Coronary artery (tissue), 2 donors: ENCODE data around the gene IGFALS.

Experiments
- DNase-seq: peaks from one replicate; pipeline ENCODE4 v3.0.0-alpha.2; 2017; ENCODE audit warnings: low spot score
- H3K27ac ChIP-seq, 2 donors: fragments of 200-600 bp; sonication (generic); one replicate each; pipeline ENCODE4 v1.5.1; 2016 to 2019
- H3K4me3 ChIP-seq: fragments of 200-600 bp; sonication (generic); 2 replicates; pipeline ENCODE4 v1.5.1; 2016; ENCODE audit warnings: mild to moderate bottlenecking, moderate library complexity
- CTCF ChIP-seq: fragments of 200-600 bp; sonication (generic); IDR thresholded peaks from one replicate; pipeline ENCODE4 v1.5.1; 2019; ENCODE audit warnings: antibody characterized with exemption

The IGFALS gene

GRCh38 chr16:1775846-1776671 is 17.4 kb downstream of the IGFALS start:
- no peak for TF ChIP-seq CTCF
- no peak overlapping the region for H3K4me3 ChIP-seq
- no peak for DNase-seq
- no peak overlapping the region for H3K27ac ChIP-seq

GRCh38 chr16:1775006-1775845 is 18.3 kb downstream of the IGFALS start:
- Histone ChIP-seq H3K4me3 (no peak overlapping the region), H3K27ac (no peak overlapping the region)
- DNase-seq, result no peak
- TF ChIP-seq CTCF, result no peak

- TF ChIP-seq CTCF, result no peak
- peak overlapping the region in 1 of 2 donors; percentile 91 for H3K27ac ChIP-seq
- DNase-seq, result no peak
- peak overlapping the region; percentile 98 for H3K4me3 ChIP-seq
These were observed 19.1 kb downstream of the IGFALS start for GRCh38 chr16:1774448-1774780.

GRCh38 chr16:1773703-1774447 is 19.6 kb downstream of the IGFALS start:
- Histone ChIP-seq H3K4me3 (peak overlapping the region; percentile 98), H3K27ac (peak overlapping the region; percentile 76 to 91)
- no peak for TF ChIP-seq CTCF
- DNase-seq, result no peak

GRCh38 chr16:1772908-1773702 is 20.4 kb downstream of the IGFALS start, which contains the start of gene MRPS34:
Gene MRPS34, minus strand, starts transcription at chr16:1773134. Its CDS starts 15 bp downstream, at chr16:1773119.
- Histone ChIP-seq H3K27ac (peak within 1 kb of the TSS; percentile 82 to 91), H3K4me3 (peak within 1 kb of the TSS; percentile 98)
- peak; percentile 68 for TF ChIP-seq CTCF
- no peak for DNase-seq

GRCh38 chr16:1772362-1772907 is 21.1 kb downstream of the IGFALS start, which contains the start of gene EME2:
Gene EME2, plus strand, starts transcription at chr16:1772810. Its CDS starts 418 bp downstream, at chr16:1773228.
- no peak for DNase-seq
- Histone ChIP-seq H3K27ac (peak within 1 kb of the TSS; percentile 82 to 91), H3K4me3 (peak within 1 kb of the TSS; percentile 98)
- no peak for TF ChIP-seq CTCF
